SW 1271 (cell line): Measurements from ENCODE around the gene PARP12.
A peak's percentile ranks its signal among the peaks of the same experiment; 100 is the strongest.
"Not testable (repeated sequence)": the region's sequence is repeated elsewhere in the genome, so short reads cannot be mapped to it uniquely, and the experiment has no call there.

Experiments
- DNase-seq, 2 experiments: peaks; one replicate each; lab custom pipeline; 2025; lab: John Stamatoyannopoulos, UW

The PARP12 gene

GRCh38 chr7:140062528-140063299 lies at the start of gene PARP12:
Gene PARP12 (minus strand): TSS chr7:140062951. CDS start chr7:140062847, 104 bp downstream.
- peak; percentile 48 to 75 for DNase-seq

GRCh38 chr7:140108777-140109176 lies 46.0 kb upstream of the PARP12 start:
- not testable (repeated sequence) for DNase-seq

- DNase-seq, result no peak
Observed at GRCh38 chr7:140096459-140096858, 33.7 kb upstream of the PARP12 start.

- no peak for DNase-seq
Observed at GRCh38 chr7:140093375-140093774, 30.6 kb upstream of the PARP12 start.

- no peak for DNase-seq
Observed at GRCh38 chr7:140085447-140085846, 22.7 kb upstream of the PARP12 start.

GRCh38 chr7:140084972-140085371 lies 22.2 kb upstream of the PARP12 start:
- DNase-seq, result no peak

GRCh38 chr7:140084142-140084655 lies 21.4 kb upstream of the PARP12 start:
- DNase-seq, result no peak

- DNase-seq, result no peak
Observed at GRCh38 chr7:140082770-140083169, 20.0 kb upstream of the PARP12 start.

GRCh38 chr7:140081774-140082425 lies 19.1 kb upstream of the PARP12 start:
- no peak for DNase-seq

GRCh38 chr7:140080919-140081318 lies 18.2 kb upstream of the PARP12 start:
- DNase-seq, result no peak

GRCh38 chr7:140079121-140079536 lies 16.4 kb upstream of the PARP12 start:
- DNase-seq, result peak in 1 of 2 experiments; percentile 14

- no peak for DNase-seq
Observed at GRCh38 chr7:140078392-140078791, 15.6 kb upstream of the PARP12 start.

- DNase-seq, result no peak
Observed at GRCh38 chr7:140074780-140075179, 12.0 kb upstream of the PARP12 start.

GRCh38 chr7:140070546-140070945 lies 7.8 kb upstream of the PARP12 start:
- DNase-seq, result no peak

GRCh38 chr7:140069298-140069949 lies 6.7 kb upstream of the PARP12 start:
- DNase-seq, result no peak

- DNase-seq, result no peak
Observed at GRCh38 chr7:140068033-140068432, 5.3 kb upstream of the PARP12 start.

- DNase-seq, result no peak
Observed at GRCh38 chr7:140067052-140067451, 4.3 kb upstream of the PARP12 start.

- DNase-seq, result peak in 1 of 2 experiments; percentile 23
Observed at GRCh38 chr7:140062118-140062527, 628 bp downstream of the PARP12 start.

- no peak for DNase-seq
Observed at GRCh38 chr7:140061607-140061930, 1.2 kb downstream of the PARP12 start.

GRCh38 chr7:140060788-140061606 lies 1.8 kb downstream of the PARP12 start:
- no peak for DNase-seq

GRCh38 chr7:140060243-140060630 lies 2.5 kb downstream of the PARP12 start:
- no peak for DNase-seq
